ENCODE results near the gene COL6A1.

DNA sequence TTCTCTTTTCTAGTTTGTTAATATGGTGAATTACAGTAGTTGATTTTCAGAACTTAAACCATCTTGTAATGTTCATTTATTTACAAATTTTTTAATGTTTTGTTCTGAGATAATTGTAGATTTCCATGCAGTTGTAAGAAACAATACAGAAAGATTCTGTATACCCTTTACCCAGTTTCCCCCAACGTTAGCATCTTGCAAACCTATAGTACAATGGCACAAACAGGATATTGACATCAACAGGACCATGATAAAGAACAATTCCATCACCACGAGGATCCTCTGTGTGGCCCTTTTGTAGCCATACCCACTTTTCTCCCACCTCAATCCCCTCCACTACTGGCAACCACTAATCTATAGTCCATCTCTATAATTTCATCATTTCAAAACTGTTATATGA is 33.3 kb downstream of the COL6A1 start:
- TF ChIP-seq EP300 (conservative IDR thresholded peaks at IDR 0.05; ENCODE audit: poor library complexity, severe bottlenecking) (no peak), POLR2AphosphoS5 (IDR thresholded peaks at IDR 0.05) (no peak), EZH2 (IDR thresholded peaks at IDR 0.05; ENCODE audit: borderline replicate concordance, insufficient read depth, low read length, poor library complexity, severe bottlenecking) (no peak), MXI1 (conservative IDR thresholded peaks at IDR 0.05; ENCODE audit: poor library complexity, severe bottlenecking) (no peak), TAF1 (IDR thresholded peaks at IDR 0.05; ENCODE audit: low read depth) (no peak), REST (IDR thresholded peaks at IDR 0.05; ENCODE audit: borderline replicate concordance) (no peak)
- TF ChIP-seq, protein P1, sequence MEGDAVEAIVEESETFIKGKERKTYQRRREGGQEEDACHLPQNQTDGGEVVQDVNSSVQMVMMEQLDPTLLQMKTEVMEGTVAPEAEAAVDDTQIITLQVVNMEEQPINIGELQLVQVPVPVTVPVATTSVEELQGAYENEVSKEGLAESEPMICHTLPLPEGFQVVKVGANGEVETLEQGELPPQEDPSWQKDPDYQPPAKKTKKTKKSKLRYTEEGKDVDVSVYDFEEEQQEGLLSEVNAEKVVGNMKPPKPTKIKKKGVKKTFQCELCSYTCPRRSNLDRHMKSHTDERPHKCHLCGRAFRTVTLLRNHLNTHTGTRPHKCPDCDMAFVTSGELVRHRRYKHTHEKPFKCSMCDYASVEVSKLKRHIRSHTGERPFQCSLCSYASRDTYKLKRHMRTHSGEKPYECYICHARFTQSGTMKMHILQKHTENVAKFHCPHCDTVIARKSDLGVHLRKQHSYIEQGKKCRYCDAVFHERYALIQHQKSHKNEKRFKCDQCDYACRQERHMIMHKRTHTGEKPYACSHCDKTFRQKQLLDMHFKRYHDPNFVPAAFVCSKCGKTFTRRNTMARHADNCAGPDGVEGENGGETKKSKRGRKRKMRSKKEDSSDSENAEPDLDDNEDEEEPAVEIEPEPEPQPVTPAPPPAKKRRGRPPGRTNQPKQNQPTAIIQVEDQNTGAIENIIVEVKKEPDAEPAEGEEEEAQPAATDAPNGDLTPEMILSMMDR (IDR thresholded peaks at IDR 0.05; ENCODE audit: poor library complexity, severe bottlenecking) = no peak

Measured in neural cell (in vitro differentiated cells).